ENCODE measurements around the gene SSTR5.

SSTR5 gene

DNA sequence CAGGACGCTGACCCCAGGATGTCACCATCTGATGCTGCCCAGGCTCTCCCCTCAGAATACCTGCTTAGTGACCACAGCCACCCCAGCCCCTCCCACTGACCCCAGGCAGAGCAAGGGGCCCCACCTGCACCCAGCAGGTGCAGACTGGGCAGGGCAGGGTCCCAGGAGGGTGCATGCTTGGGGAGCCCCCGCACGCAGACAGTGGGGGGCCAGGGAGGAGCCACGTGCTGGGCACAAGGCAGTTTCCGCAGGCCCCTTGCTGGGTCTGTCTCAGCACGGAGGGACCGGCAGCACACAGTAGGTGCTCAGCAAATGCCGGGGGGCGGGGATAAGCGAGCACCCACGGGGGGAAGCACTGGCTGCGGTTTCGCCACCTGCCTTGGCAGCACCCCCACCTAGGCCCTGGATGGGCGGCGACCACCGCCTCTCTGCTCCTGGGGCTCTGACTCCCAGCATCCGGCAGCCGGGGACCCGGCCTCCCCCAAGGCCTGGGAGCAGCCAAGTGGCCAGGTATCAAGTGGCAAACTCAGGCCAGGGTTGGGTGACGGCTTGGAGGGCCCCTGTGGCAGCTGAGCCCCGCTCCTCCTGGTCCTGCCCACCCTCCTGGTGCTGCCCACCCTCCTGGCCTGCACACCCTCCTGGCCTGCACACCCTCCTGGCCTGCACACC is 18.7 kb upstream of the SSTR5 start:
- in situ Hi-C loops (cut with MboI; ENCODE audit: low sequenced_read_pairs), result no loop called here

DNA sequence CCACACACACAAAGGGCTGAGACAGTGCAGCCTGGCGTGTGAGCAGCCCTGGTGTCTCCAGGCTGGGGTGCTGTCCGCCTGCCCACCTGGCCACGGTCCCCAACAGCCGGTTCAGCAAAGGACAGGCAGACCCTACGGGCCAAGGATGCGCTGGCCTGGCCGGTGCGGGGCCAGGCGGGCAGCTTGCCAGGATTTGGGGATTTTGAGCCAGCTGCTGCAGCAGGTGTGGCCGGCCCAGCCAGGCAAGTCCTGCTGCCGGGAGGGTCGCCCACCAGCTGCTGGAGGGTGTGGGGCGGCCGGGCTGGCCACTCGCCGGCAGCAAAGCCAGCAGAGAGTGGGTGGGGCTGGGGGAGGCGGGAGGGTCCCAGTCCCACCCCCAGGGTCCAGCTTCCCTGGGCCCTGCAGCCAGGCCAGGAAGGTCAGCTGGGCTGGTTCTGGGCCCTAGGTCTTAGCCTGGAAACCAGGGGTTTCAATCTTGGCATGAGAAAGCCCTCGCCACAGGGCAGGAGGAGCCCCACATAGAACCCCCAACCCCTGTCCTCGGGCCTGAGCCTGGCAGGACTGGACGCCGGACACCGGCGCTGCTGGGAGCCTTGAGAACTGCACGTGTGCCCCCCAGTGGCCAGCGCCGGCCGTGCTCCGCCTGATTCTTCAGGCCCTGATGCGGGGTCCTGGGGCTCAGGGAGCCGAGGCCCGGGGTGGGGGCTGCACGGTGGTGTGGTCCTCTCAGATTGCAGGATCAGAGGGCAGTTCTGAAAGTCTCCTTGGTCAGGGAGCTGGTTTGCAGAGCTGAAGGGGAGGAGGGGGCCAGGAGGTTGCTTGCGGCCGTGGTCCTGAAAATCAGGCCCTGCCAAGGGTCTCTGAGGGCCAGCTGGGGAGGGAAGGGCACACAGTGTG is 17.6 kb upstream of the SSTR5 start:
- in situ Hi-C loops (cut with MboI; ENCODE audit: low sequenced_read_pairs), result no loop called here

DNA sequence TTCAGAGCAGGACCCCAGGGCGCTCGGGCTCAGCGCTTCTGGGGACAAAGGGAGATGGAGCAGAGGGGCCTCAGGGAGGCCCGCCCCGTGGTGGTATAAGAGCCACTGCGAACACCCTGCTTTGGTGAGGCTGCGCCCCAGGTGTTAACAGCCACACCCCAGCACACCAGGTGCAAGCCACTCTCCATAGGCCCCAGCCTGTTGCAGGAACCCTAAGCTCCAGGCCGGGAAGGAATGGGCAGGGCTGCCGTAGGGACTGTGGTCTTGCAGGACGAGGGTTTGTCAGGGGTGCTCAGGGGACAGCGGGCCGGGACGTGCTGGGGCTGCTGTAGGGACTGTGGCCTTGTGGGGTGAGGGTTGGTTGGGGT is 17.0 kb upstream of the SSTR5 start:
- in situ Hi-C loops (cut with MboI; ENCODE audit: low sequenced_read_pairs), result no loop called here

DNA sequence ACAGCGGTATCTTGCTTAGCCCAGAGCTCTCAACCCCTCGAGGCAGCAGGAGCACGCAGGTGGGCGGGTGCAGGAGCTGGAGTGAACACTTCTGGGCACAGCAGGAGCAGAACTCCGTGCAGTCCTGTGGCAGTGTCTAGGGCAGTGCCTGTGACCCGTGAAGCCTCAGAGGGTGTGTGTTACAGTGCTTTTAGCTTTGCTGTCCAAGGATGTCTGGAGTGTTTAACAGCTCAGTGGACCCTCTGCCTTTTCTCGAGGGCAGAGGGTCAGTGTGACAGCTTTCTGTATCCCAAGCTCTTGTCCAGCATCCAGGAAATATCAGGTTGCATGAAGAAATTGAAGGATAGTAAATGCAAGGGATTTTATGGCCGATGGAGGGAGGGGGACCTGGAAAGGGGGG is 16.4 kb upstream of the SSTR5 start:
- in situ Hi-C loops (cut with MboI; ENCODE audit: low sequenced_read_pairs), result no loop called here

DNA sequence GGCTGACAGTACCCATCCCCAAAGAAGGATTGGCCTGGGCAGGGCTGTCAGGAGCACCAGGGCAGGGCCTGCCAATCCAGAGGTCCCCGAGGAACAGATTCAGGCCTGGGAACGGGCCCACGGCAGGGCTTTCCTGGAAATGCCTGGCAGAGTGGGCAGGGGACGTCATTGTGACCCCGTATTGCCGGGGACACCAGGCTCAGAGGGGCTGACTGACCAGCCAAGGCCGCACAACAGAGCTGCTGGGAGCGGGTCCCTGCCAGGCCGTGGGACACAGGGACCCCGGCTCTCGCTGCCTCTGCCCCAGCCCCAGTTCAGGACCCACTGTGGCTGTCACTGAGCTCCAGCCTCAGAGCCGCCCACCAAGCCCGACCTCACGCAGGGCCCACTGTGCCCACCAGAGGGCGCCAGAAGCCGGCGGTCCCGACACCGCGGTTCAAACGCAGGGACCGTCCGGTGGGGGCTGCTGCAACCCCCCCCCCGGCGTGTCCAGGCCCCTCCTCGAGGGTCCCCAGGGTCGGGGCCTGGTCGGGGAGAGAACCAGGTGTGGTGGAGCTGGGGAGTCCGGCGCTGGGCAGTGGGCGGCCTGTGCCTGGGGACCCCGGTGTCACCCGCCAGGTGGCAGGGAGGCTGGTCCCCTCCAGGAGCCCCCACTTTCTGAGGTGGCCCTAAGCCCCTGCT is 15.2 kb upstream of the SSTR5 start:
- in situ Hi-C loops (cut with MboI; ENCODE audit: low sequenced_read_pairs), result no loop called here

DNA sequence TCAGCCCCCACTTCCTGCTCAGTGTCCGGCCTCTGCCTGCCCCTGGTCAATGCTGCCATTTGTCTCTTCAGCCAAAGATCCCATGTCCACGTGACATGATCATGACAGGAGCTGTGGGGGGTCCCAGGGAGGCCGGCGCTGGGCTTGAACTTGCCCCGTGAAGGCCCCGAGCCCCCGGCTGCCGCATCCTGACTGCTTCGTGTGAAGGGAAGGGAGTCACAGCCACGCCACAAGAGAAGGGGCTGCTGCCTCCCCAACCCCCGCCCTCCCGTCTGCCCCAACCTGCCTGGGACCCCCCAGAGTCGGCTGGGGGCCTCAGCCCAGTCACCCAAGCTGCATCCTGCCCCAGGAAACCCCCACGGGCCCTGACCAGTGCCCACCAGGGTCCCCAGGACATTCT is 14.3 kb upstream of the SSTR5 start:
- in situ Hi-C loops (cut with MboI; ENCODE audit: low sequenced_read_pairs), result no loop called here

DNA sequence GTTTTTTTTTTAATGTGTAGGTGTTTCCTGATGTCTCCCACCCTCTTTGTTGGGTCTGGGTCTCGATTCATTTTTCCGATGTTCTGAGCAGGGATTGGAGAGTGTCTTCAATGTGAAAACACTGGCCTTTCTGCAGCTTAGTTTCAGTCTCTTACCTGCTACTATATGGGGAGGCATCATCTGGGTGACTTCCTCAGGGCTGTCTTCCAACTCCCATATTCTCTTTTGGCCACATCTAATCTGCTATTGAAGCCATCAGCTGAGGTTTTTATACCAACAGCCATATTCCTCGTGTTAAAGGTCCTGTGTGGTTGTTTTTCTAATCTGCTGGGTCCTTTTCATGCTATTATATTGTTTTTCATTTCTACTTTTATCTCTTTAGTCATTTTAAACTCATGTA is 13.2 kb upstream of the SSTR5 start:
- in situ Hi-C loops (cut with MboI; ENCODE audit: low sequenced_read_pairs), result no loop called here

DNA sequence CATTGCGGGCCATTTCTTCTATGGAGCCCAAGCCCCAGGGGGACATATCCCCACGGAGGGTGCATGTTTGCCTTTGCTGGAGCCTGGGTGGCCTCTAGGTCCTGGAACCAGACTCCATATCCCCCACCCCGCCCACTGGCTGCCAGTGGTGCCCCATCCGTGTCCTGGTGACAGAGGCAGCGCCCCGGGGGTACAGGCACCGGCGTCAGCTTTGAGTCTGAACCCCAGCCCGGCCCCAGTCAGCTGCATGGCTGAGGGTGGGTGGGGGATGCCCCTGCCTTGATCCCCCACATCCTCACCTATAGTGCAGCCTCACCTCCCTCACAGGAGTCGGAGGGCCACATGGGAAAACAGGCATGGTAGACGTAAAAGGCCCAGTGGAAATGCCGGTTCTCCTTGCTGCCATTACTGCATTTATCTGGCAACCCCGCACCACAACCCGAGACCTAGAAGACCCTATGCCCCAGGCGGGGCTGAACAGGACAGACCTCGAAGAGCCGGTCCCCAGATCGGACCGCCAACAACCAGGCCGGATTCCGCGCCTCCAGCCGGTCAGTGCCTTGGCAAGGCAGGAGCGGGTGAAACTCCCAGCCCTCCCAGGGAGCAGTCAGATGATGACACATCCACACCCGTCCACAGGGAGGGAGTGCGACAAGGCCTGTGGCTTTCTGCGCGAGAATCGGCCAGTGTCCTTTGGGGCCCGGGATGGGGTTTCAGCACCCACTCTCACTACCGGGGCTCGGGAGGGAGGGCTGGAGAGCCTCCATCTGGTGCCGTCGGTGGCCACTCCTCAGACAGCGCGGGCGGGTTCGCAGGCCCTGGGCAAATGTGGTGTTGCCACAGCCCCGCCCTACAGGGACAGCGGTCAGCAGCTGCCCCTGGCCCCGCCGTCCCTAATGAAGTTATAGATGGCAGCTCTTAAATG is 11.9 kb upstream of the SSTR5 start:
- in situ Hi-C loops (cut with MboI; ENCODE audit: low sequenced_read_pairs), result no loop called here

DNA sequence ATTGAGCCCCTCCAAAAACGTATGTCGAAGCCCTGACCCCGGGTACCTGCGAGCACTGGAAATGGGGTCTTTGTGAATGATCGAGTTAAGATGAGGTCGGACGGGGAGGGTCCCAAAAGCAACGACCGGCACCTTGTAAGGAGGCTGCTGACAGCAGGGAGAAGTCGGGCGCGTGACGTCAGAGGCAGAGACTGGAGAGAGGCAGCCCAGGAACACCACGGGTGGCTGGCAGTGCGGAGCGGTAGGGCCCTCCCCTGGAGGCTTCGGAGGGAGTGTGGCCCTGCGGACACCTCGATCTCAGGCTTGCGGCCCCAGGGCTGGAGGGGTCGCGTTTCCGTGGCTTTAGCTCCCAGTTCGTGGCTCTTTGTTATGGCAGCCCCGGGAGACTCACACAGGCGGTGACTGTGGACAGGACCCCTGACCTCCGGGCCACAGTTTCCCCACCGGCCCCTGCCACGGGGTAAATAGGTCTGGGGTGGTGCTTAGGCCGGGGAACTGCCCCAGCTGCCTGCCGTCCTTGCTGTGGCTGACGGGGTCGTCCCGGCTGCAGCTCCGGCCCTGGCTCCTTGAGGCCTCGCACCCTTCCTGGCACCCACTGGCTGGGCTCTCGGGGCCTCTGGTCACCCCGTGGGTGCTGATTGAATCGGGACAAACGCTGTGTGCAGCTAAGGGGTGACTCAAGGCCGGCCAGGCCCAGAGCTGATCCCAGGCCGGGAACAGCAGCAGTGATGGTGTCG is 10.6 kb upstream of the SSTR5 start:
- in situ Hi-C loops (cut with MboI; ENCODE audit: low sequenced_read_pairs), result no loop called here

DNA sequence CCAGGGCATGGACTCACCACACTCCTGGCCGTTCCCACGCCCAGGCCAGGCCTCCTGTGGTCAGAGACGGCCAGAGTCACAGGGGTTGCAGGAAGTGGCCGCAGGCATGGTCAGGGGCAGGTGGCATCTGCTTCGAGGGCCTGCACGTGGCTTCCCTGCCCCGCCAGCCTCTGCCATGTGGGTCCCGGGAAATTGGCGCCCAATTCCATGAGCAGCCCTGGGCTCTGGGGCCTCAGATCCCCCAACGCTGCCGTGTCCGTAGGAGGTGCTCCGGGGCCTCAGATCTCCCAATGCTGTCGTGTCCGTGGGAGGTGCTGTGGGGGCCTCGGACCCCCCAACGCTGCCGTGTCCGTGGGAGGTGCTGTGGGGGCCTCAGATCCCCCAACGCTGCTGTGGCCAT is 9.7 kb upstream of the SSTR5 start:
- in situ Hi-C loops (cut with MboI; ENCODE audit: low sequenced_read_pairs), result no loop called here

DNA sequence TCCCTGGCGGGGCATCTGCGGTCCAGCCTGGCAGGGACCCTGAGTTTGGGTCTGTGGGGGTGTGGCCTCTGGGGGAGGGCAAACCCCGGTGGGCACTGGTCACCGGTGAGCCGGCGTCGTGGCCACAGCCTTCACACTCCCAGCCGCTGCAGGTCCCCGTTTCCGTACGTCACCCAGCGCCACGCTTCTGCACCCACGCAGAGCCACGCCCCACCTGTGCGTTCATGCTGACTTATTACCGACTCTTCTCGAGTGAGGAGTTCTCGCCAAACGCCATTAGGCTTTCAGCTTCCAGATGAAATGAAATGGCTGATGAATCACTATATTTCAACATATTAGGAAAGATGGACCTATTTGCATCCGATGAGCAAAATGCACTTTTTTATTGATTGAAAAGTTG is 8.8 kb upstream of the SSTR5 start:
- in situ Hi-C loops (cut with MboI; ENCODE audit: low sequenced_read_pairs), result no loop called here

DNA sequence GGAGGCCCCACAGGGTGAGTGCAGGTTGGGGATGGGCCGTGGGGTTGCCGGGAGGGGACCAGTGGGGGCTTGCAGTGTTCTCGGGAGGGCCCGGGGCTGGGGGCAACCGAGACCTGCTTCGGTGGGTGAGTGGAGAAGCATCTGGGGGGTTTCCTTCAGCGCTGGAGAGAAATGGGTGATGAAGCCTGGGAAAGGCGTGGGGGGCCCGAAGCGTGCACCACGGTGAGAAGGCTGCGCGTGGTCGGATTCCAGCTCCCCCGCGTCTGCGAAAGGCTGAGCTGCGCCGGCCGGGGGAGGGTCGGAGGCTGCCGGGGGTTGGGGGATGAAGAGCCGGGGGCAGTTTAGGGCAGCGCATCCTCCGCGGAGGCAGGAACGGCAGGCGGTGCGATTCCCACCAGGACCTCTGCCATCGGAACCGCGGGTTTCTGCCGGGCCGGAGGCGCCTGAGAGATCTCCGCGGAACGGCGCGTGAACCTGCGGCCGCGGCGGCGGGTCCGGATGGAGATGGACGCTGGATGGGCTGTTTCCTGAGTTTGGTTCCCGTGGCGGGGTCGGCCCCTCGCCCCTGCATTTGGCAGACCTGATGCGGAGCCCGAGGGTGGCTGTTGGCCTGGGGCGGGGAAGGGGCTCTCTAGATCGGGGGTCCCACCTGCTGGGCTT is 6.9 kb upstream of the SSTR5 start:
- in situ Hi-C loops (cut with MboI; ENCODE audit: low sequenced_read_pairs), result no loop called here

DNA sequence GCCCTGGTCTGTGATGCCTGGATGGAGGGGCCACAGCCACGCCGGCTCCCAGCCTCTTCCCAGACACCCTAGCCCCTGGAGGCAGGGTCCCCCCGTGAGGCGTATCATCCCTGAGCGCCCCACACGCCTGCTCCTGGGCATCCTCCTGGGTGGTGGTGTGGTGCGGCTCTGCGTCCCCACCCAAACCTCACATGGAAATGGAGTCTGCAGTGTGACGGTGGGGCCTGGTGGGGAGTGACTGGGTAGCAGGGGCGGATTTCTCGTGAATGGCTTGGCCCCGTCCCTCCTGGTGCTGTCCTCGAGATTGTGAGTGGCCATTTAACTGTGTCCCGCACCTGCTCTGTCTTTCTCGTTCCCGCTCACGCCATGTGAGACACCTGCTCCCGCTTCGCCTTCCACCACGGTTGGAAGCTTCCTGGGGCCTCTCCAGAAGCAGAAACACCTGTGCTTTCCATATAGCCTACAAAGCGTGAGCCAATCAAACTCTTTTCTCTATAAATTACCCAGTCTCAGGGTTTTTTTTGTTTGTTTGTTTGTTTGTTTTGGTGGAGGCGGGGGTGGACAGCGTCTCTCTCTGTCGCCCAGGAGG is 5.9 kb upstream of the SSTR5 start:
- in situ Hi-C loops (cut with MboI; ENCODE audit: low sequenced_read_pairs), result no loop called here

DNA sequence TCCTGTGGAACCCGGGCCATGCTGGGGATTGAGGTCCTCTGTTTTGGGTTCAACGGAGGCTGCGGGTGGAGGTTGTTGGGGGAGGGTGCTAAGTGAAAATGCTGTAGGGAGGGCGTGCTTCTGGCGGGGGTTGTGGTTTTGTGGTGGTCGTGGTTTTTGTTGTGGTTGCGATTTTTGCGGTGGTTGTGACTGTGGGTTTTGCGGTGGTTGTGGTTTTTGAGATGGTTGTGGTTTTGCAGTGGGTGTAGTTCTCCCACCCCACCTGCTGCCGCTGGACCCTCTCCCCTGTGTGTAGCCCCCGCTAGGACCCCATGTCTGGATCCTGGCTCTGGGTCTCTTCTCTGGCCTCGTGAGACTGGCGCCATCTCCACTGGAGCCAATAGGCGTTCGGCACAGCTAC is 4.9 kb upstream of the SSTR5 start:
- in situ Hi-C loops (cut with MboI; ENCODE audit: low sequenced_read_pairs), result no loop called here

DNA sequence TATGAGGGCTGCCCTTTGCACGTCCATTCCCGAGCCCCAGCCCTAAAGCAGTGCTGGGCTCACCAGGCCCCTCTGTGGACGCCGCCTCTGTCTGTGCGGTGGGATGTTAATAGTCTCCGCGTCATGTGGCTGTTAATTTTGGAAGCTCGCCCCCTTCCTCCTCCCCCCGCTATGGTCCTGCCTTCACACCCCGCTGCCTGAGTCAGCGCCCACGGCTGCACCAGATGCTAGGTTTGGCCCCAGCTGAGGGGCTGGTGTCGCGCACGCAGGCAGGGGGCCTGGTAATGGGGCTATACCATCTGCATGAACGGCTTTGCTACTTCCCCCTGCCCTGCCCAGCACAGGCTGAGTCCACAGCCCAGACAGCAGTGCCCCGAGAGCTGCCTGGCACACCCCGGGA is 4.1 kb upstream of the SSTR5 start:
- in situ Hi-C loops (cut with MboI; ENCODE audit: low sequenced_read_pairs), result no loop called here

DNA sequence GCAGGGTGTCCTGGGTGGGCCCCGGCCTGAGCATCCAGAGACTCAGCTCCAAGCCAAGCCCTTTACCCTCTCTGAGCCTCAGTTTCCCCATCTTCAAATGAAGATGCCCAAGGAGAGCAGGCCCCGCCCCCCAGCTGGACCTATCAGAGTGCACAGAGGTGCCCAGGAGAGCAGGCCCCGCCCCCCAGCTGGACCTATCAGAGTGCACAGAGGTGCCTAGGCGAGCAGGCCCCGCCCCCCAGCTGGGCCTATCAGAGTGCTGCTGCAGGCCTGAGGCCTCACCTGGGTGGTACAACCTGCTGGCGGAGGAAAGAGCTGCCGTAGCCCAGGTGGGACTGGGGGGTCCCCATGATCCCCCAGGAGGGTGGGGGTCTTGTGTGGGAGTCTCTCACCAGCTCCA is 3.4 kb upstream of the SSTR5 start:
- in situ Hi-C loops (cut with MboI; ENCODE audit: low sequenced_read_pairs), result no loop called here

DNA sequence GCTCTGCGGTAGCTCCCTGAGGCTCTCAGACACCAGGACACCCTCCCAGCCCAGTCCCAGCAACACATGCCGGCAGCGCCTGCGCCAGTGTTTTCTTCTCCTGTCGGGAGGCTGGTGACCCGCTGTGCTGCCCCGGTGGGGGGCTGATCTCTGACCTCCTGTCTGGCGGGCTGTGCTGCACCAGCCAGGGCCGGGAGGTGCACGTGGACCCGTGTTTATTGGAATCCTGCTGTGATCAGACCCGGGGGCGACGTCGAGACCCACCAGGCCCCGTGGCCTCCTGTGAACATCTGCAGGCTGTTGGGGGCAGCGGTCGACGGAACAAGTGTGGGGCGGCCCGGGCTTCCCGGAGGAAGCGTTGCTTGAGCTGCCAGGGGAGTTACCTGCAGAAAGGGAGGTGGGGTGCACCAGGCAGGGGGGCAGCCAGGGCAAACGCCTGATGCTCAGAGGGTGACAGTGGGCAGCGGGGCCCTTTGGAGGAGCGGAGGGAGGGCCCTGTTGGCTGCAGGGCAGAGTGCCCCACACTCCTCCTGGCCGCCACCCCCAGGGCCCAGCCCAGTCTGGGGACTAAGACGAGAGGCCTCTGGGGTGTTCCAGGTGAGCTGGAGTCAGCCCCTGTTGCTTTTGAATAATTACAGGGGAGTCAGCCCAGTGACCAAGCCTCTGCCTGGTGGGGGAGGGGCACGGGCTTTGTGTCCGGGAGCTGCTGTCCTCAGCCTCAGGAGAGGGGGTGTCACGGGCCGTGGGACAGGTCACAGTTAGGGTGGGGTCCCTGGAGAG is 2.3 kb upstream of the SSTR5 start:
- in situ Hi-C loops (cut with MboI; ENCODE audit: low sequenced_read_pairs), result no loop called here

DNA sequence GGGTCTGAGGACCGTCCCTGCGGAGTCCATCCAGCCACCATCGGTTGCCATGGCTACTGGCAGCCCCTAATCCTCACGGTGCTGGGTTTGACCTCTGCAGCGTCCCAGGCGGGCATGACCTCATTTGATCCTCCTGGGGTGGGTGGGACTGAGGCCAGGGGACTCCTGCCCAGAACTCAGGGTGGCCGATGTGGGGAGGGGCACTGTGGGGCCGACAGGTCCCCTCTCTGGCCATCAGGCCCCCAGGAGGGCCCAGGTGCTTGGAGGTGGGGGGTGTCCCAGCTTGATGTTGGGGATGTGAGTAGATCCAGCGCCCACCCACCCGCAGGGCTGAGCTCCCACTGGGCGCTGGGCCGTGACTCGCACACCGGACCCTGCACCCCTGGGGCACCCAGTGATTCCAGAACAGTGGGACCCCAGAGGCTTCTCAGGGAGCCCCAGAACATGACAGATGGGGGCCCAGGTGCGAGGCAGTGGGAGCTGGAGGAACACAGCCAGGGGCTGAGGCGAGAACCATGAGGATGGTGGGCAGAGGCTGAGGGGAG is 1.6 kb upstream of the SSTR5 start:
- in situ Hi-C loops (cut with MboI; ENCODE audit: low sequenced_read_pairs), result no loop called here
